ENCODE data around the gene SESTD1.

SESTD1 gene

DNA sequence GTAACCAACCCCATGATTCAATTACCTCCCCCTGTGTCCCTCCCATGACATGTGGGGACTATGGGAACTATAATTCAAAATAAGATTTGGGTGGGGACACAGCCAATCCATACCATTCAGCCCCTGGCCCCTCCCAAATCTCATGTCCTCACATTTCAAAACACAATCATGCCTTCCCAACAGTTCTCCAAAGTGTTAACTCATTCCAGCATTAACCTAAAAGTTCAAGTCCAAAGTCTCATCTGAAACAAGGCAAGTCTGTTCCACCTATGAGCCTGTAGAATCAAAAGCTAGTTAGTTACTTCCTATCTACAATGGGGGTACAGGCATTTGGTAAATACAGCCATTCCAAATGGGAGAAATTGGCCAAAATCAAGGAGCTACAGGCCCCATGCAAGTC, 182.7 kb downstream of the SESTD1 start:
- TF ChIP-seq SPI1 (IDR thresholded peaks at IDR 0.05; ENCODE audit: borderline replicate concordance, low read depth): no peak
- TF ChIP-seq GABPA (IDR thresholded peaks at IDR 0.05; ENCODE audit: low read depth): no peak
- TF ChIP-seq, protein P1, sequence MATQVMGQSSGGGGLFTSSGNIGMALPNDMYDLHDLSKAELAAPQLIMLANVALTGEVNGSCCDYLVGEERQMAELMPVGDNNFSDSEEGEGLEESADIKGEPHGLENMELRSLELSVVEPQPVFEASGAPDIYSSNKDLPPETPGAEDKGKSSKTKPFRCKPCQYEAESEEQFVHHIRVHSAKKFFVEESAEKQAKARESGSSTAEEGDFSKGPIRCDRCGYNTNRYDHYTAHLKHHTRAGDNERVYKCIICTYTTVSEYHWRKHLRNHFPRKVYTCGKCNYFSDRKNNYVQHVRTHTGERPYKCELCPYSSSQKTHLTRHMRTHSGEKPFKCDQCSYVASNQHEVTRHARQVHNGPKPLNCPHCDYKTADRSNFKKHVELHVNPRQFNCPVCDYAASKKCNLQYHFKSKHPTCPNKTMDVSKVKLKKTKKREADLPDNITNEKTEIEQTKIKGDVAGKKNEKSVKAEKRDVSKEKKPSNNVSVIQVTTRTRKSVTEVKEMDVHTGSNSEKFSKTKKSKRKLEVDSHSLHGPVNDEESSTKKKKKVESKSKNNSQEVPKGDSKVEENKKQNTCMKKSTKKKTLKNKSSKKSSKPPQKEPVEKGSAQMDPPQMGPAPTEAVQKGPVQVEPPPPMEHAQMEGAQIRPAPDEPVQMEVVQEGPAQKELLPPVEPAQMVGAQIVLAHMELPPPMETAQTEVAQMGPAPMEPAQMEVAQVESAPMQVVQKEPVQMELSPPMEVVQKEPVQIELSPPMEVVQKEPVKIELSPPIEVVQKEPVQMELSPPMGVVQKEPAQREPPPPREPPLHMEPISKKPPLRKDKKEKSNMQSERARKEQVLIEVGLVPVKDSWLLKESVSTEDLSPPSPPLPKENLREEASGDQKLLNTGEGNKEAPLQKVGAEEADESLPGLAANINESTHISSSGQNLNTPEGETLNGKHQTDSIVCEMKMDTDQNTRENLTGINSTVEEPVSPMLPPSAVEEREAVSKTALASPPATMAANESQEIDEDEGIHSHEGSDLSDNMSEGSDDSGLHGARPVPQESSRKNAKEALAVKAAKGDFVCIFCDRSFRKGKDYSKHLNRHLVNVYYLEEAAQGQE (IDR thresholded peaks at IDR 0.05; ENCODE audit: insufficient replicate concordance, low read depth): no peak
- TF ChIP-seq POLR2AphosphoS5 (IDR thresholded peaks at IDR 0.05; ENCODE audit: low read depth): no peak
- TF ChIP-seq, protein P2, sequence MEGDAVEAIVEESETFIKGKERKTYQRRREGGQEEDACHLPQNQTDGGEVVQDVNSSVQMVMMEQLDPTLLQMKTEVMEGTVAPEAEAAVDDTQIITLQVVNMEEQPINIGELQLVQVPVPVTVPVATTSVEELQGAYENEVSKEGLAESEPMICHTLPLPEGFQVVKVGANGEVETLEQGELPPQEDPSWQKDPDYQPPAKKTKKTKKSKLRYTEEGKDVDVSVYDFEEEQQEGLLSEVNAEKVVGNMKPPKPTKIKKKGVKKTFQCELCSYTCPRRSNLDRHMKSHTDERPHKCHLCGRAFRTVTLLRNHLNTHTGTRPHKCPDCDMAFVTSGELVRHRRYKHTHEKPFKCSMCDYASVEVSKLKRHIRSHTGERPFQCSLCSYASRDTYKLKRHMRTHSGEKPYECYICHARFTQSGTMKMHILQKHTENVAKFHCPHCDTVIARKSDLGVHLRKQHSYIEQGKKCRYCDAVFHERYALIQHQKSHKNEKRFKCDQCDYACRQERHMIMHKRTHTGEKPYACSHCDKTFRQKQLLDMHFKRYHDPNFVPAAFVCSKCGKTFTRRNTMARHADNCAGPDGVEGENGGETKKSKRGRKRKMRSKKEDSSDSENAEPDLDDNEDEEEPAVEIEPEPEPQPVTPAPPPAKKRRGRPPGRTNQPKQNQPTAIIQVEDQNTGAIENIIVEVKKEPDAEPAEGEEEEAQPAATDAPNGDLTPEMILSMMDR (IDR thresholded peaks at IDR 0.05; ENCODE audit: insufficient read depth, low read length): no peak
- no peak for DNase-seq (ENCODE audit: low read depth in 1 of 2, low spot score in 1 of 2)
- Histone ChIP-seq H3K27me3 (ENCODE audit: insufficient read depth, poor library complexity, severe bottlenecking) (no peaks in the 10 kb centered on the region), H3K4me3 (replicated peaks; ENCODE audit: insufficient read depth, low read length) (no peak overlapping the region), H3K27ac (replicated peaks) (no peak overlapping the region)

DNA sequence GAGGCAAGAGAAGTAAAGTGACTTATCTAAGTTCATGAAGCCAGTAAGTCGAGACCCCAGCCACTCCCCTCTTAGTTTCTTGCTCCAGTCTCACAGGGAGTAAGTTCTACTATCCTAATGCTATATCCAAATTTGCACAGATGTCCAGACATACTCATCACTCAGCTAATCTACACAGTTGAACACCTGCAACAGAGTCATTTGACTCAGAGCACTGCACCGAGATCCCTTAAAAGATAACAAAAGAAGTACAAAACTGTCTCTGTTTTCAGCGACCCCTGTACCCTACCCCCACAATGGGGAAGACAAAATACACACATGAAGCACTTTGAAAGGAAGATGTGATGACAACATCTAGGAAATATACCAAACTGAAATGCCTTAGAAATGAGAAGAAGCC, 192.1 kb downstream of the SESTD1 start:
- DNase-seq (ENCODE audit: low read depth in 1 of 2, low spot score in 1 of 2): no peak
- Histone ChIP-seq H3K27me3 (ENCODE audit: insufficient read depth, poor library complexity, severe bottlenecking) (no peaks in the 10 kb centered on the region), H3K27ac (replicated peaks) (no peak overlapping the region), H3K4me3 (replicated peaks; ENCODE audit: insufficient read depth, low read length) (no peak overlapping the region)
- TF ChIP-seq GABPA (IDR thresholded peaks at IDR 0.05; ENCODE audit: low read depth): no peak
- no peak for TF ChIP-seq SPI1 (IDR thresholded peaks at IDR 0.05; ENCODE audit: borderline replicate concordance, low read depth)
- TF ChIP-seq, protein P1 (IDR thresholded peaks at IDR 0.05; ENCODE audit: insufficient replicate concordance, low read depth): no peak
- no peak for TF ChIP-seq POLR2AphosphoS5 (IDR thresholded peaks at IDR 0.05; ENCODE audit: low read depth)
- TF ChIP-seq, protein P2 (IDR thresholded peaks at IDR 0.05; ENCODE audit: insufficient read depth, low read length): no peak

DNA sequence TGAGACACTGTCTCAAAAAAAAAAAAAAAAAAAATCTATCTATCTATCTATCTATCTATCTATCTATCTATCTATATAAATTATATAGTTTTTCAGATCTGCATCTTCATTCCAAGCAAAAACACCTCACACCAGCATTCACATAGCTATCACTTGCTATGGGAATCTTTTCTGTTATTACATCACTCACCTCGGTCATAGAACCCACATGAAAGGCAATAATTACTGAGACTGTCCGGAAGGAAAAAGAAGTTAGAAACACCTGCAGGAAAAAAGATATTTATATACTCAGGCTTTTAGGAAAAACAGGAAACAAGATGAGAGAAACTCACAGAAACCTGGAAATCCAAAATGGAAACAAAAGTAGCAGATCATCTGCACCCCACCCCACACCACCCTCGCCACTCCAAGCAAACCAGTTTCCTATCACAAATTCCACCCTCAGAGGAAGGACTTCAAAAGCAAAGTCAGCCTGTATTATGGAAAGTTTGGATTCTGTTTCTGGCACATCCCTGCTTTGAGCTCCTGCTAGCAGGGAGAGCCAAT, 192.7 kb downstream of the SESTD1 start:
- no peak overlapping the region for H3K4me3 ChIP-seq (replicated peaks; ENCODE audit: insufficient read depth, low read length)
- DNase-seq (ENCODE audit: low read depth in 1 of 2, low spot score in 1 of 2): no peak
- TF ChIP-seq, protein P1 (IDR thresholded peaks at IDR 0.05; ENCODE audit: insufficient replicate concordance, low read depth): no peak
- TF ChIP-seq SPI1 (IDR thresholded peaks at IDR 0.05; ENCODE audit: borderline replicate concordance, low read depth) (no peak), GABPA (IDR thresholded peaks at IDR 0.05; ENCODE audit: low read depth) (no peak), POLR2AphosphoS5 (IDR thresholded peaks at IDR 0.05; ENCODE audit: low read depth) (no peak)
- TF ChIP-seq, protein P2 (IDR thresholded peaks at IDR 0.05; ENCODE audit: insufficient read depth, low read length): no peak
- no peaks in the 10 kb centered on the region for H3K27me3 ChIP-seq (ENCODE audit: insufficient read depth, poor library complexity, severe bottlenecking)
- H3K27ac ChIP-seq (replicated peaks): no peak overlapping the region

Data from HL-60 (cell line).